HTR-8/SVneo (cell line): ENCODE results near the gene CBX7.
A peak's percentile ranks its signal among the peaks of the same experiment; 100 is the strongest.
"Not testable (repeated sequence)": the region's sequence is repeated elsewhere in the genome, so short reads cannot be mapped to it uniquely, and the experiment has no call there.

Experiments used
- DNase-seq: peaks from one replicate; pipeline ENCODE4 v3.0.0; 2011; ENCODE audit warnings: low spot score, mixed read lengths; ENCODE audit not compliant: insufficient read length
- FAIRE-seq: peaks from 2 replicates; lab custom pipeline; 2011; peaks lifted over from hg19 to GRCh38; lab: Jason Lieb, UNC

The CBX7 gene

GRCh38 chr22:39174498-39175352 lies 22.2 kb upstream of the CBX7 start:
- peak; percentile 96 for FAIRE-seq
- DNase-seq: peak; percentile 87

- no peak for DNase-seq
- FAIRE-seq: no peak
These were observed 21.5 kb upstream of the CBX7 start for GRCh38 chr22:39173787-39174497.

DNA sequence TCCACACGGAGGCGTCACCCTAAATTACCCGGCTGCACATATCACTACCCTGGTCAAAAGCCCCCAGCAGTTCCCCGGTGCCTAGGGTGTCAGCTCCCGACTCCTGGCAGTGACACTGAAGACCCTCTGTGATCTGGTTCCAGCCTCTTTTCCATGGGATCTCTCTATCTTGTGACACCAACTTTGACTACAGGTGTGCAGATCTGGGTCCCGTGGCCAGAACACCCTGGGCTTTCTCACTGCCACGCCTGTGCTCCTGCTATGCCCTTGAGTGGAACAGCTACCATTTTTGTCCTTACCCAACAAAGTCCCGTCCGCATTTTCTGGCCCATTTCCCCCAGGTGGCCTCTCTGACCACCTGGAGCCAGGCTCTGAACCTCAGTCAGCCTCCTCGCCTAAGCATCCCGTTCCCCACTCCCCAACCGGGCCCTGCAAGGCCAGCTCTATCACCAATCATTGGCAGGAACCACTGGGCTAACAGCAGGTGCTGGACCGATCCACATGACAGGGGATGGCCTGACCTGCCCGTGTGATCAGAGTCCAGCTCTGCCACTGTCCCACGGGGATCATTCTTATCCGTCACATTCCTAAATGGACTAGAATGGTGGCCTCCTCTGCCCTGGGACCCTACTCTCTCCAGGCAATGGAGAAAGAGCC lies 20.7 kb upstream of the CBX7 start:
- FAIRE-seq: no peak

DNA sequence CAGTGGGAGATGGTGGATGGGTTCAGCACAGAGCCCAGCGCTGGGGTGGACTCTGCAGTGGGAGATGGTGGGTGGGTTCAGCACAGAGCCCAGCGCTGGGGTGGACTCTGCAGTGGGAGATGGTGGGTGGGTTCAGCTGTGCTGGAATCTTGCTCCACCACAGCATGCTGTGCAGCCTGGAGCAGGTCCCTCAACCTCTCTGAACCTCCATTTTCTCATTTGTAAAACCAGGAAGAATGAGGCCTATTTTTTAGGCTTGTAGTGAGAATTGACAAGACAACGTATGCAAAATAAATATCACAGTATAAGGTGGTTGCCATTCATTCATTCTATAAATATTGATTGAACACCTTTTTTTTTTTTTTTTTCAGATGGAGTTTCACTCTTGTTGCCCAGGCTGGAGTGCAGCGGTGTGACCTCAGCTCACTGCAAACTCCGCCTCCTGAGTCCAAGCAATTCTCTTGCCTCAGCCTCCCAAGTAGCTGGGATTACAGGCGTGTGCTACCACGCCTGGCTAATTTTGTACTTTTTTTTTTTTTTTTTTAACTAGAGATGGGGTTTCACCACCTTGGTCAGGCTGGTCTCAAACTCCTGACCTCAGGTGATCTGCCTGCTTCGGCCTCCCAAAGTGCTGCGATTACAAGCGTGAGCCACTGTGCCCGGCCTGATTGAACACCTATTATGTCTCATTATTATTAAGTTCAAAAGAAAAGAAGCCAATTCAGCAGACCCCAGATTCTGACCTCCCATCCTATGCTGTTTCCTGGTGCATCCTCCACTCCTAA lies 20.0 kb upstream of the CBX7 start:
- not testable (repeated sequence) for FAIRE-seq, DNase-seq

More for the DNA sequence above, 20.7 kb upstream of the CBX7 start:
- no peak for DNase-seq

DNA sequence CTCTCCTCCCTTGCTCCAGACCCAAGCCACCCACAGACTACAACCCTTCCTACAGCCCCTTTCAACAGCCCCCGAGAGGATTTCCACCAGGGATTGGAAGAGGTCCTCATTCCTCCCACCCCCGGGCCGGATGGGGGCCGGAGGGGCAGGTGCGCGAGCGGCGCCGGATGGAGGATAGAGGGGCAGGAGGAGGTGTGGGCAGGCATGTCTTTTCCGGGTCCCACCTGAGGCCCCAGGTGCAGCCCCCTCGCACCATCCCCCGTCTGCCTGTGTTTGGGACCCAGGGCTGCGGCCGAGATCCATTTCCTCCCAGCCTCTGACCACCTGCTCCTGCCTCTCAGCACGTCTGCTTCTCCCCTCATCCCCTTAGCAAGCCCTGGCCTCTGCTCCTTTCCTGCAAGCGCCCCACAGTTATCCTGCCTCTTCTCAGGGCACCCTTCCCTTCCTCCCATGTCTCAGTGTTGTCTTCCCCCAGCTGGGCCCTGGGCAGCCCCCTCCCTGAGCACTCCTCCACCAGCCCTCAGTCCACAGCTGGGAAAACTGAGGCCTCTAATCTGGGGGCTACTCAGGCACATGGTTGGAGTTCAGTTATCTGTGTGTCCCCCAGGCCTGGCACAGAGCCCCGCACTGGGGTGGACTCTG lies 19.3 kb upstream of the CBX7 start:
- no peak for DNase-seq
- no peak for FAIRE-seq

DNA sequence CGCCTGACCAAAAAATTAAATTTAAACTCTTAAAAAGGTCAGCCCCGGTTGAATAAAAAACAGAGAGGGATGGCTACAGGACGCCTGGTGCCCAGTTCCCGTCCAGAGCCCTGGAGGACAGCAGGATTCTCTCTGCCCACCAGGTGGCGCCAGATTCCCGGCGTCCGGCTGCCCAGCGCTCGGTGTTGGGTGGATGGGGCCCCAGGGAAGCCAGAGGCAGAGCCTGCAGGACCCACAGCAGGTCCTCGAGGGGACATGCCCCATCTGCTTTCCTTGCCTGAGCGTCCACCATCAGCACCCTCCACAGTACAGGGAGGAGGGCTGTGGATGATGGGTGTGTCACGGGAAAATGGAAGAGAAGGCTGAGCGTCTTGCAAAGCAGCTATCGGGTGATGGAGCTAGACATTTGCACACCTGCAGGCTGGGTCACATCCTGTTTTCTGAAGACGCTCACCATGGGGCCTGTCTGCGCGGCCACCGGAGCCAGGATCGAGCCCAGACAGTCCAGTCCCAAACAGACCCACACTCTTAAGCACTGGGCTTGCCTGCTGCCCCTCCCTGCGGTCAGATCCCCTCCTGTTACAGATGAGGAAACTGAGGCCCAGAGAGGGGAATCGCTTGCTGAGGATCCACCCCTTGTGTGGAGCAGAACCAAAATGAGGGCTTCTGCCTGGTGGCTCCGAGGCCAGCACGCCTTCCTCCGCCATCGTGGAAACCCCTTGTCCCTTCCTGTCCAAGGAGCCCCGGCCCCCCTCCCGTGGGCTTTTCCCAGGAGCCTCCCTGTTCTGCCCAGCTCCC lies 18.5 kb upstream of the CBX7 start:
- DNase-seq (peak; percentile 68), FAIRE-seq (peak; percentile 26)

DNA sequence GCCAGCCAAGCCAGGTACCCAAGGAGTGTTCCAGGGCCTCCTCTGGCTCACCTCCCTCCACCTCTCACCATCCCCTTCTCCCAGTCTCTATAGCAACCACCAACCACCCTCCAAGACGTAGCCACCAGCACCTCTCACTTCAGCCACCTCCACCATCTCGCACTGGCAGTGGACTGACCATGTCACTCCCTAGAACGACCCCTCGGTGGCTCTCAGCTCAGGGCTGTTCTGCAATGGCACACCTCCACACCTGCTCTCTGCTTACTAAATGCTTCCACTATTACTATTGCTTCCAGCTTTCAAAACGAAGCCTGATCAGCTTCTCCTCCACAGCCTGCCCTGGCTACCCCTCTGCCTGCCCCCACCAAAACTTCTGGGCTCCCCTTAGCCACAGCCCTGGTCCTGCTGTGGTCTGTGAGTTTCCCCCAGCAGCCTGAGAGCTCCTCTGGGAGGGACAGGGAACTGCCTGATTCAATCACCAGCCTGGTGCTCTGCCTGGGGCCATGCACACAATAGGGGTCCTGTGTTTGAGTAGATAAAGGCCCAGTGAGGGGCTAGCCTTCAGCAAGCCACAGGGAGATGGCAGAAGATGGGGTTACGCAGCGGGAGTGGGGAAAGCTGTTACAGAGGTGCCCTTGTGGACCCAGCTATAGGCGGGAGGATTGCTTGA lies 17.5 kb upstream of the CBX7 start:
- DNase-seq: no peak
- no peak for FAIRE-seq

GRCh38 chr22:39166547-39166946 lies 14.1 kb upstream of the CBX7 start:
- FAIRE-seq (no peak), DNase-seq (no peak)

- FAIRE-seq, DNase-seq: not testable (repeated sequence)
These were observed 3.6 kb upstream of the CBX7 start for GRCh38 chr22:39156093-39156492.

GRCh38 chr22:39155421-39155820 lies 2.9 kb upstream of the CBX7 start:
- FAIRE-seq (no peak), DNase-seq (no peak)

DNA sequence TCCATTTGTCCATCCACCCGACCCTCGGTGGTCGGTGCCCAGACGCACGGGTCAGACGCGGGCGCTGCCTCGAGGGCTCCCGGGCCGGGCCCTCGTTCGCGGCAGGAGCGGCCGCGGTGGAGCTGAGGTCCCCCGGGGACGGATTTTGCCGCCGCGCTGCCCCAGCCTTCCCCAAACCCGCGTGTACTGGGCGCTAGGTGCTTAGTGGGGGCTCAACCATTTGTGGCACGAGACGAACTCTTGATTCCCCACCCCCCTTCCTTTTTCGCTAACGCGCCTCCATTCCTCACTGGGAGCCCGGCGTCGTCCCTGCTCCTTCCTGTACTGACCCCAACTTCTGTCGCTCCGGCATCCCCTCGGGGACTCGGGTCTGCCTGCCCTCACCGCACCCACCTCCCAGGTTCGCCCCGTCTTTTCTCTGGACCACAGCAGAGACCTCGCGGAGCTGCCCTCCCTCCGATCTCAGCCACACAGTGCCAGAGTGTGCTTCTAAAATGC lies 789 bp upstream of the CBX7 start:
- DNase-seq (no peak), FAIRE-seq (no peak)

GRCh38 chr22:39152024-39152510 lies 413 bp downstream of the CBX7 start:
- FAIRE-seq (no peak), DNase-seq (no peak)

DNA sequence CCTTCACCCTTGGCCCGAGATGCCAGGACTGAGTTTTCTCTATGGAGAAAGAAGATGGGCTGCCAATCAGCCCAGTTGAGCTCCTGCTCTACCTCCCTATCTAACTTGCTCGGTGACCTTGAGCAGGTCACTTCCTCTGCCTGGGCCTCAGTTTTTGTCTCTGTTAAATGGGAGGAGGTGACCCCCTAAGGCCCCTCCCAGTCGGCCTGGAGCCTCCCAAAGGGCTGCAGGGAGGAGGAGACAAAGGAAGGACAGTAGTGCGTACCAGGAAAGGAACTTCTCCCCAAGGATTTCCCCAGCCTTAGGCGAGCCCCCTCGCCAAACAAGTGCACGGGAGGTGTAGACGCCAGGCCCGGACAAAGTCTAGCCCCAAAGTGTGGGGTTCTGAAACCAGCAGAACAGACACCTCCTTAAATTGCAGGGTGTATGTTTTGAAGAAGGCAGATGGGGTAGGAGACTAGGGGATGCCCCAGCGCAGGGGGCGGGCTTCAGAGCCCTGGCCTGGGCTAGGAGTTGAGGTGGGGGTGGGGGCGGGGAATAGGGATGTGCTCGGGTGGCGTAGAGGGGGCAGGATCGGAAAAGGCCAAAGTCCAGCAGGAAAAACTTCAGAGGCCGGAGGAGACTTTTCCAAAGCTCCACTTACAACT lies 1.0 kb downstream of the CBX7 start:
- FAIRE-seq: no peak
- no peak for DNase-seq

DNA sequence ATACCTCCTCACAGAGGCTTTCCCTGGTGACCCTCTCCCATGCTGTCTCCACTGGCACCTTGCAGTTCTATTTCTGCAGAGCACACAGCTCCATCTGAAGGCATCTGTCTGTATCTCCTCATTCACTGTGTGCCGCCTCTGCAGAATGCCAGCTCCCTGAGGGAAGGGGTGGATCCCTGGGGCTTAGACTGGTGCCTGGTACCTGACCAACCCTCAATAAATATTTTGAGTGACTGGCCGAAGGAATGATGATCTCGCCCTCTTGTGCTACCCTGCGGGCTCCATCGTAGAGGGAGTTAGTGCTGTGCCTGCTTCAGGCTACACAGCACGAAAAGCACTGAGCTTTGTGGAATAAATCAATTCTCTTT lies 1.6 kb downstream of the CBX7 start:
- no peak for DNase-seq
- FAIRE-seq: no peak

GRCh38 chr22:39149915-39150847 lies 2.3 kb downstream of the CBX7 start:
- DNase-seq: no peak
- no peak for FAIRE-seq

- DNase-seq: no peak
- FAIRE-seq: no peak
These were observed 3.5 kb downstream of the CBX7 start for GRCh38 chr22:39148727-39149535.
